ENCODE results near the gene HMCN2.
A peak's percentile ranks its signal among the peaks of the same experiment; 100 is the strongest.
"Not testable (repeated sequence)": the region's sequence is repeated elsewhere in the genome, so short reads cannot be mapped to it uniquely, and the experiment has no call there.

Gene HMCN2

DNA sequence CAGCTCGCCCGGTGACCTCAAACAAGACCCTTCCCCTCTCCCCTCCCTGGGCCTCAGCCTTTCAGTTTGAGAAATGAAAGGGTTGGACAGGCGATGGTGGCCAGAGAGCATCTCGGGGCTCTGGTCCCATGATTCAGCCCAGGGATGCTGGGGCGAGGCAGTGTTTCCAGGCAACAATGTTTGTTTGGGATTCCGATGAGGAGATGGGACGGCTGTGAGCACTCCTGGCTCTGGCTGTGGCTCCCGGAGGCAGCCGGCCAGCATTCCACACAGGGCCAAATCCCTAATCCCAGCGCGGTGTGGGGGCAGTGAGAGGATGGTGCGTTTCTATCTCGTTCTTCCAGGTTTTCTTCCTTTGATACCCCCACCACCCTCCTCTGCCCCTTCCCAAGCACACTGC is 66.0 kb downstream of the HMCN2 start:
- DNase-seq = peak; percentile 87

GRCh38 chr9:130332384-130332926 is 66.9 kb downstream of the HMCN2 start:
- DNase-seq = no peak

- DNase-seq = peak; percentile 60
These were observed 67.6 kb downstream of the HMCN2 start for GRCh38 chr9:130333041-130333711.

DNA sequence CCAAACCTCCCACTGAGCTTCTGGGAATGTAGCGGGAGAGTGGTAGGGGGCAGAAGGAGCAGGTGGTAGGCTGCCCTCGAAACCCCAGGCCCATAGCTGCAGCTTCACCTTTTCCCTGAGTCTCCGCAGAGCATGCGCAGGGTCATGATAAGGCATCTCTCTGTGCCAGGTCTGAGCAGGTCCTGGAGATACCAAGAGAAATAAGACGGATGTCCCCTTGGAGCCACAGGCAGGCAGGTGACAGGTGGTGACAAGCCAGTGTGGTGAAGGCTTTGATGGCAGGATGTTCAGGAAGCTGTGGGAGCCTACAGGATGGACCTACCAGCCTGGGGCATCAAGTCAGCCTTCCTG is 68.1 kb downstream of the HMCN2 start:
- DNase-seq = no peak

DNA sequence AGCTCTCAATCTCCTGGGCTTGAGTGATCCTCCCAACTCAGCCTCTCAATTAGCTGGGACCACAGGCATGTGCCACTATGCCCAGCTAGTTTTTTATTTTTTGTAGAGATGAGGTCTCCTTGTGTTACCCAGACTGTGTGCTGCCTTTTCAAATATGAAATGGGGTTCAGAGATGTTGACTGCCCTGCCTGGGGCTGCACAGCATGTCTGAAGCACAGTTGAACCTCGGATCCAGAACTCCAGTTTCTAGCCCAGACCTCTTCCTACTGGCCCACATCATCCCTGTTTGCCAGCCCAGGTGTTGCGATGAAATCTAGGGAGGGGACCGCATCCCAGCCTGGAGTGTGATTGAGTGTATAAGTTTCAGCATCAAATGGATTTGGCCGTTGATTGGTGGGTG is 69.4 kb downstream of the HMCN2 start:
- DNase-seq = no peak

- DNase-seq = no peak
These were observed 70.6 kb downstream of the HMCN2 start for GRCh38 chr9:130336027-130336610.

DNA sequence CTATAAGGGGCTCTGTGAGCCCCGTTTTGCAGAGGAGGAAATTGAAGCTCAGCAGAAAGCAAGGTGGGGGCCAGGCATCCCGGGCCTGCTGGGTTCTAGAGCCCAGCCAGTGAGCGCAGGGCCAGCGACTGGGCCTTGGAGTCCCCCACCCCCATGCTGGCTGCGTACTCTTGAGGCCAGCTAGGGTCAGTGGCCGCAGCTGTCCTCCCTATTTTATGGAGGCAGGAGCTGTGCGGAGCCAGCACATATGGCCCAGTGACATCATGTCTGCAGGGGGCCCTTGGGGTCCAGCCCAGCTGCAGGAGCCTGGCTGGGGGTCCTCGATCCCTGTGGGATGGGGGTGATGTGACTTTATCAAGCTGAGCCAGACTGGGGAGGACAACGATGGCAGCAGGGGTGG is 71.3 kb downstream of the HMCN2 start:
- DNase-seq = no peak

DNA sequence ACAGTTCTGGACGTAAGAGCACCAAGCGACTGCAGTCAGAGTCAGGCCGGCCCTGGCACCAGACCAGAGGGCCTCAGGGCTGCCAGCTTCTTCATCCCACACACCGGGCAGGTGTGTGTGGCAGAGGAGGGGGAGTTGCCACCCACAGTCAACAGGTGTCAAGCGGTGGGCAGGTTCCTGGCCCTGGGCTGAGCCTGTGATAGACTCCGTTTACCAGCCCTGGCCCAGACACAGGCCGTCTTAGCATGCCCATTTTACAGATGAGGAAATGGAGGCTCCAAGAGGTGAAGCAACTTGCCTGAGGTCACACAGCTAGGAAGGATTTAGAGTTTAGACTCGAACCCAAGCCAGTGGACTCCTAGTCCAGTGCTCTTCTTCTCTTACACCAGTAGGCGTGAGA is 71.8 kb downstream of the HMCN2 start:
- no peak for DNase-seq

DNA sequence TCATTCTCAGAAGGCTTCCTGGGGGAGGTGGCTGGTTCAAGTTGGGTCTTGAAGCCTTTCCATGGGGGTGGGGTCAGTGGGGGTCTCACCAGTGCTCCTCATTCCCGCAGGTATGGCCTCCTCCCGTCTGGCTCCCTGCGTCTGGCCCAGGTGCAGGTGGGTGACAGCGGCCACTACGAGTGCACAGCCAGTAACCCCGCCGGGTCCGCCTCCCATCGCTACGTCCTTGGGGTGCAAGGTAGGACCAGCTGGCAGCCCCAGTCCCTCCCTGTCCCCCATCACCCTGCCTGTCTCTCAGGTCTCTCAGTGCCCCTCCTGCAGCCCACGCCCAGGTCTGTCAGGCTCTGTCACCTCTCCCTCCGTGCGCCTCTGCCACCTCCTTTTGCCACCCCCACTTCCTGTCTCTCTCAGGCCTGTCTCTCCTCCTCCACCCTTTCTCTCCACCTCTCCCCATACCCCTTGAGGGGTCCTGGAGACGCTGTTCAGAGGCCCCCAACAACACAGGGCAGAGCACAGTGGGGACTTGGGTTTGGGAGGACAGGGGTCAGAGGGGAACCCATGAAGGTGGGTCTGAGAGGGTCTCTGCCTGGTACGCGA is 72.3 kb downstream of the HMCN2 start:
- no peak for DNase-seq

- DNase-seq = not testable (repeated sequence)
These were observed 73.3 kb downstream of the HMCN2 start for GRCh38 chr9:130338891-130339290.

GRCh38 chr9:130339306-130339705 is 73.7 kb downstream of the HMCN2 start:
- DNase-seq = no peak

DNA sequence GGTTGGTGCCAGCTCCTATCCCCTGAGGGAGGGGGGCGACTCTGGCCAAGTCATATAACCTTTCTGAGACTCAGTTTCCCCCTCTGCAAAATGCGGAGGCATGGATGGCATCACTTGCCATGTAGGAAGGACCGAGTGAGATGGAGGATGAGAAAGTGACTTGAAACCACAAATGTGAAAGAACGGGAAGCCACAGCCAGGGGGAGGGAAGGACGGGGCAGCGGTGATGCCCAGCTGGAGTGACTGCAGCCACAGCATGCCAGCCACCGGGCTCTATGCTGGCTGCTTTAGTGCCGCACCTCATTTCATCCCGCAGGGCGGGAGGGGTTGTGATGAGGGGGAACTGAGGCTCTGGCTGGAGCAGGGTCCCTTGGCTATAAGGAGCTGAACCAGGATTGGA is 74.5 kb downstream of the HMCN2 start:
- no peak for DNase-seq

DNA sequence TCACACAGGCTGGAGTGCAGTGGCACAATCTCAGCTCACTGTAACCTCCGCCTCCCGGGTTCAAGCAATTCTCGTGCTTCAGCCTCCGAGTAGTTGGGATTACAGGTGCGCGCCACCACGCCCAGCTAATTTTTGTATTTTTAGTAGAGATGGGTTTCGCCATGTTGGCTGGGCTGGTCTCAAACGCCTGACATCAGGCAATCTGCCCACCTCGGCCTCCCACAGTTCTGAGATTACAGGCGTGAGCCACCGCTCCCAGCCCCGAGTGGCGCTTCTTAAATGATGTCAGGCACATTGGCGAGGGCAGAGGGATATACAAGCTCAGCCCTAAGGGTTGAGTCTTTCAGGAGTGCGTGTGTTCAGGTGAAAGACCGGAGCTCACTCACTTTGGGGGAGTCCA is 75.0 kb downstream of the HMCN2 start:
- not testable (repeated sequence) for DNase-seq

DNA sequence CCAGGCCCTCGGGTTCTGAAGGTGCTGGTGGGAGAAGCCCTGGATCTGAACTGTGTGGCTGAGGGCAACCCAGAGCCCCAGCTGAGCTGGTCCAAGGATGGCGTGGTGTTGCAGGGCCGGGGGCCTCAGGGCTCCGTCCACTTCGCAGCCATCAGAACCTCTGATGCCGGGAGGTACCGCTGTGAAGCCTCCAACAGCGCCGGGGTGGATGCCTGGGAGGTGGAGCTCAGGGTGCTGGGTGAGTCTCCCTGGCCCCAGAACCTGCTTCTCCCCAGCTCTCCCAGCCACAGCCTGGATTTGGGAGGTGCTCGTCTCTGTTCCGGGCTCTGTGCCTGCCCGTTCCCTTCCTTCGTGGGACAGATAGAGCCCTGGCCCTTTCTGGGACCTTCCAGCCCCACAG is 75.6 kb downstream of the HMCN2 start:
- DNase-seq = no peak

DNA sequence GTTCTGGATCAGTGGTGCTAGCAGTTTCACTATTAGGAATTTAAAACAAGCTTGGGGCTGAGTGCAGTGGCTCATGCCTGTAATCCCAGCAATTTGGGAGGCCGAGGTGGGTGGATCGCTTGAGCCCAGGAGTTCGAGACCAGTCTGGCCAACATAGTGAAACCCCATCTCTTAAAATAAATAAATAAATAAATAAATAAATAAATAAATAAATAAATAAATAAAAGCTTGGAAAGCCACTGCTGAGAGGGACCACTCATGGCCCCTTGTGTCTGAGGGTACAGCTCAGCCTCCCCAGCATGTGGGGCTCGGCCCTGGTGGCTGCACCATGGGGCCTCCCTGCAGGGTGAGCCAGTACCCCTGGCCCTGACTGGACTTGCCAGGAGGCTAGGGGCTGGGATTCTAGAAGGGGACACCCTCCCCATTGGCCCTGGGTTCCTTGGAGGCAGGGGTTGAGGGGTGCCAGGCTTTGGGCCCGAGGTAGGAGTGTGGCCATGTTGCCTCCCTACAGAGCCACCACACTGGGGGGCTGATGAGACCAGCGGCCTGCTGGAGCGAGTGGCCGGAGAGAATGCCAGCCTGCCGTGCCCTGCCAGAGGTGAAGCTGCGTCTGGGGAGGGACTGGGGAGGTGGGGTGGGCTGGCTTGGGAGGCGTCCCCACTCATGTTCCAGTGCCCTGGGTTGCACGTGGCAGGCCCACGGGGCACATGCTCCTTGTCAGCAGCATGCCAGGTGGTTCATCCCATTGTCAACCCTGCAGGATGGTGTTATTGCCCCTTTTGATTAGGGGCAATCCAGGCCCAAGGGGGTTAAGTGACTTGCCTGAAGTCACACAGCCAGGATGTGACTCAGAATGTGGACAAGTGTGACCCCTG is 76.5 kb downstream of the HMCN2 start:
- no peak for DNase-seq

DNA sequence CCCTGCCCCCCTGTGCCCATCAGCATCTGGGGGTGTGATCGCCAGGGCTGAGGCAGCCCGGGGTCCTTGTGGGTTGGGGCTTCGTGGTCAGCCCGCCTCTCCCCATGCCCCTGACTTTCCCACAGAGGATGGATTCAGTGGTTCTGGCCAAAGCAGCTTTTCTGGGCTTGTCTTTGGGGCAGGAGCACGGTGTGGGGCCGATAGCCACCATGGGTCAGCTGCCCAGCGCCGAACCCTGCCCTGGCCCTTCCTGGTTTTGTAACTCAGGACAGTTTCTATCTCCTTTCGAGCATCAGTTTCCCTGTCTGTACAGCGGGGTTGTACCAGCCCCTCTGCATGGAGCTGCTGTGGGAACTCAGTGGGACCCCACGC is 77.1 kb downstream of the HMCN2 start:
- no peak for DNase-seq

- no peak for DNase-seq
These were observed 77.9 kb downstream of the HMCN2 start for GRCh38 chr9:130343445-130343918.

- no peak for DNase-seq
These were observed 78.8 kb downstream of the HMCN2 start for GRCh38 chr9:130344366-130344765.

GRCh38 chr9:130345009-130345896 is 79.7 kb downstream of the HMCN2 start:
- no peak for DNase-seq

DNA sequence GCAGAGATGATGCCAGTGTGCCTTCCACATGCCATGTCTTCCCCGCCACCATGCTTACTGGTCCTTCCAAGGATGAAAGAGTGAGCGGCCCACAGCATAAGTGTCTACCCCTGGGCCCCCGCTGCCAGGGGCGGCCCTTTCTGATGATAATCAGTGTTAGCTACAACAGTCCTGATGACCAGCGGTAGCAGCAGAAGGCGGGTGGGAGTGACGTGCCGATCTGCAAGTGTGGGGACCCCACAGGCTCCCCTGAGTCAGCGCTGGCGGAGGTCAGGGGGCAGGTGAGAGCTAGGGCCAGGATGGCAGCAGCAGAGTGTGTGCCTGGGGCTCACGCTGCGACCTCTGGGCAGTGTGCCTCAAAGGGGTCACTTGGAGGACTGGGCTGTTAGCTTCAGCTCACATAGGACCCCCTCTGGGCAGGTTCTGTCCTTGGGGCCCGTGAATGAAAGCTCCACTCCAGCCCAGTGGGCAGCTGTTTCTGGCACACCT is 80.4 kb downstream of the HMCN2 start:
- no peak for DNase-seq

DNA sequence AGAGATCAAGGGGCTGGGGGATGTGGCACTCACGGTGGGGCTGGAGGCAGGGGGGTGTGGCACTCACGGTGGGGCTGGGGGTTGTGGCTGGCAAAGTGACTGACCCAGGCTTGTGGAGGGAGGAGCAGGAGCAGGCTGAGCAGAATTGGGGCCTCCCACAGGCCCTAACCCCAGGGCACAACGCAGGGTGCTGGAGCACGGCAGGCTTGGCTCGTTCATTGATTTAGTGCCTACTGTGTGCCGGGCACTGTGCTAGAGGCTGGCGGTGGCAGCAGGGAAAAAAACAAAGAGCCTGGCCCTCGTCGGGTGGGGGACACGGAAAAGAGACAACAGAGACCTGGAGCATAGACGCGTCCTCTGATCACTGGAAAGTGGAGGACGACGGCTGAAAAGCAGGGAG is 80.9 kb downstream of the HMCN2 start:
- DNase-seq = no peak

GRCh38 chr9:130347036-130347435 is 81.5 kb downstream of the HMCN2 start:
- DNase-seq = no peak
